Measurements from ENCODE around the gene STRAP. TPM values are rescaled to one million over a fixed set of nuclear protein-coding genes. Genes with fewer than 3 reads are reported as not detected.
"Not testable (repeated sequence)": the region's sequence is repeated elsewhere in the genome, so short reads cannot be mapped to it uniquely, and the experiment has no call there.

STRAP gene
- total RNA-seq, 2 donors from 2014 or later, result 101 to 109 TPM

DNA sequence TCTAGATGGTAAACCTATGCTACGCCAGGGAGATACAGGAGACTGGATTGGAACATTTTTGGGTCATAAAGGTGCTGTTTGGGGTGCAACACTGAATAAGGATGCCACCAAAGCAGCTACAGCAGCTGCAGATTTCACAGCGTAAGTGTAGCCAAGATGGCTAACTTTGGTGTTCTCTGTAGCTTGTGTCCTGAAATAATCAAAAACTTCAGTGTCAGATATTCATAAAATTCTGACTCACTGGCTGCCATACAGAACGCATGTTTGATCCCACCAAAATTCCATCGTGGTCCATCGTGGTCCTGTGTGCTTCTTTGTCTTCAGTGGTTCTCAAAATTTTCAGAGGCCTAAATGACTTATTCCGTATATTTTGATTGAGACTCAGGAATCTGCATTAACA, 1.3 kb downstream of the STRAP start:
- peaks cover 48 to 50% of the 10 kb centered on the region in 2 donors for H3K4me1 Mint-ChIP-seq (ENCODE audit: low read depth in 2 of 2)
- no peaks in the 10 kb centered on the region for H3K9me3 Mint-ChIP-seq
- peak overlapping the region; percentile 82 for H3K4me3 Mint-ChIP-seq
- ATAC-seq, result no peak
- no peak for DNase-seq (ENCODE audit: low spot score)
- H3K27ac Mint-ChIP-seq, result peak overlapping the region; percentile 96 to 98
- peaks cover 21% of the 10 kb centered on the region for H3K36me3 Mint-ChIP-seq
- H3K27me3 Mint-ChIP-seq, result no peaks in the 10 kb centered on the region

DNA sequence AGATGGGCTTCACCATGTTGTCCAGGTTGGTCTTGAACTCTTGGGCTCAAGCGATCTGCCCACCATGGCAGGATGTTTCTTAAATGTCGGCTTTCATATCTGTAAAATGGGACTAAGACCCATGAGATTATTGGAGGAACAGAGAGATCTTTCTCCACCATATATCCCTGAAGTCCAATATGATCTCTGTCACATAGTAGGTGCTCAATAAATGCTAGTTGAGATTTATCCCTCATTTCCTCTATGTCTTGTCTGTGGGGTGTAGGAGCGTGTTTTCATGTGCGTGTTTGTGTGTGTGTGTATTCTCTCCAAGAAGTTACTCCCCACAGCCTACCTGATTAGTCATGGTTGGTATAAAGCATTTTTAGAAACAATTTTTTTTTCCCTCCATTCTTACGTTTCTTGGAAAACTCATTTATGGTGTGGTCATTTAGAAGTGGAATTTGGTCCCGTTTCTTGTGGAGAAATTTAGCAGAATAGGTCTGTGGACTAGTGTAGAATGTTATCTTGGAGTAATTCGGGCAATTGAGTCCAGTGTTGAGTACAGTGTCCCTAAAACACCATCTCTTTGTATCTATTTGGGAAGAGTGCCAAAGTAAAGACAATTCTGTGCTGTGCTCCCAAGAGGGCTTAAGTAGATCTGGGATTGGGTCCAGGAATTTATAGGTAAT, 4.3 kb downstream of the STRAP start:
- no peaks in the 10 kb centered on the region for H3K9me3 Mint-ChIP-seq
- no peaks in the 10 kb centered on the region for H3K27me3 Mint-ChIP-seq
- no peak overlapping the region for H3K4me3 Mint-ChIP-seq
- peaks cover 31% of the 10 kb centered on the region for H3K36me3 Mint-ChIP-seq
- DNase-seq (ENCODE audit: low spot score) (no peak), ATAC-seq (no peak)
- H3K27ac Mint-ChIP-seq, result no peak overlapping the region
- peaks cover 46 to 48% of the 10 kb centered on the region in 2 donors for H3K4me1 Mint-ChIP-seq (ENCODE audit: low read depth in 2 of 2)

DNA sequence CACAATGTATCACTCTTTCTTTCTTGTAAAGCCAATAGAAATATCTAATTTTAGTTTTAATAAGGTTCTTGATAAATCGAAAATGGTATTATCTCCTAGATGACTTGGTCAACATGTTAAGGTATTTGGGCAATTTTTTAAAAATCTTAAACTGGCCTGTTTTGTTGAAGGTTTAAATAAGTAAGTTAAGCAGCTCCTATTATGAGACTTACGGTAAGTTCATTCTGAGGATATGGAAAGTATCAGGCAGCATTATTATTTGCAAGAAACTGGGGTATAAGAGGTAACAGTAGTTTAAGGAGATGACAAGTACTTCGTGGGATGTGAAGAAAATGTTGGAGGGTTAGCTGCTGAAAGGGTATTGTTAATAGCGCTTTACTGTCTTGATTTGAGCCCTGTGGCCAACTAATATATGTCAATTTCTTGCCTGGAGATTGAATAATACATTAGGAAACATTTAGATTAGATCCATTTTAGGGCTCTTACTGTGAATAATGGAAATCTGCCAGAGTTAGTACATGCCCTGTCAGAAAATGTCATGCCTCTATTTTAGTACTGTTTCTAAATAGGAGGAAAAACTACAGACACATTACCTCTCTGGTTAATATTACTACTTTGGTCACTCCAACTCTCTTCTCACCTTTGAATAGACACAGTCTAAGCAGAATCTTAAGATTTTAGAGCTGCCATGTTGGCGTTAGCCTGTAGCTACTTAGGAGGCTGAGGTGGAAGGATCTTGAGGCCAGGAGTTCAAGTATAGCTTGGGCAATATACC, 5.0 kb downstream of the STRAP start:
- no peak for ATAC-seq
- H3K4me3 Mint-ChIP-seq, result no peak overlapping the region
- H3K9me3 Mint-ChIP-seq, result no peaks in the 10 kb centered on the region
- H3K27me3 Mint-ChIP-seq, result no peaks in the 10 kb centered on the region
- peaks cover 41 to 46% of the 10 kb centered on the region in 2 donors for H3K4me1 Mint-ChIP-seq (ENCODE audit: low read depth in 2 of 2)
- DNase-seq (ENCODE audit: low spot score), result no peak
- H3K27ac Mint-ChIP-seq, result no peak overlapping the region
- H3K36me3 Mint-ChIP-seq, result peaks cover 31% of the 10 kb centered on the region

DNA sequence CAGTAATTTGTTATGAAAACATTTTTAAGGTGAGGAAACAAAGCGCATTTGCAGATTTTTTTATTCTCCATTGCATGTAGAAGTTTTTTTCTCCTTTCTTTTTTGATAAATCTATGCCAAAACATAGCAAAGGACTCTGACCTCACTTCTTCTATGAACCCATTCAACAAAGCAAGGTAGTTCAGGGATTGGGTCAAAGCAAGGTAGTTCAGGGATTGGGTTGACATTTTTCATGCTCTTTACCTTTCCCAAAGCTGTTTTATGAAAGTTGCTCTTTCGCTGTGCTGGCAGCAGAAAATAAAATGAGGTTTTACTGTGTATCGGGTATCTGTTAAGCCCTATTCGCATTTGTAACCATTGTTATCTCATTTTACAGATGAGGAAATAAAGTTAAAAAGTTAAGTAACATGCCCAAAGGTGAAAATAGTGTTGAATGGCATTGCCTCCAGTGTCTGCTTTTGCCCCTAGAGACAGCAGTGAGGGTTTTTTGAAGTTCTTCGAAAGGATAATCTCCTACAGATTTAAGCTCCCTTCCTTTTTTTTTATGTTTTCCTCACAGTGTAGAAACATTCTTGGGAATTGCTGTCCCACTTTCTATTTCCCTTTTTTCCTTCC, 10.6 kb downstream of the STRAP start:
- H3K36me3 Mint-ChIP-seq, result peaks cover 10% of the 10 kb centered on the region
- no peak overlapping the region for H3K27ac Mint-ChIP-seq
- H3K4me3 Mint-ChIP-seq, result no peak overlapping the region
- no peak for ATAC-seq
- H3K9me3 Mint-ChIP-seq, result no peaks in the 10 kb centered on the region
- H3K4me1 Mint-ChIP-seq (ENCODE audit: low read depth in 2 of 2), result peaks cover 7 to 11% of the 10 kb centered on the region in 2 donors
- no peak for DNase-seq (ENCODE audit: low spot score)
- no peaks in the 10 kb centered on the region for H3K27me3 Mint-ChIP-seq

DNA sequence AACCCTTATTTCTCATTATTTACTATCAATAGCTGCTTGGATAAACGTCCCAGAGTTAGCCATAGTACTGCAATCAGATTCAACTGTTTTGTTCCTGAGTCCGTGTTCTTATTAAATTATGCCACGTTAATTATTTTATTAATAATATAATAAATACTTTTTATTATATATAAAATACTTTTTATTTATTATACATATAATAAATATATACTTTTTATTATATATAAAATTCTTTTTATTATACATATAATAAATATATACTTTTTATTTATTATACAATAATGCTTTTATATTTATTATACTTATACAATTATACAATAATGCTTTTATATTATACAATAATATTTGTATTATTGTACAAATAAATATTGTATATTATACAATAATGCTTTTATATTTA, 11.1 kb downstream of the STRAP start:
- Mint-ChIP-seq H3K27me3 (no peaks in the 10 kb centered on the region), H3K27ac (no peak overlapping the region), H3K36me3 (peaks cover 10% of the 10 kb centered on the region), H3K9me3 (no peaks in the 10 kb centered on the region), H3K4me3 (no peak overlapping the region), H3K4me1 (ENCODE audit: low read depth in 2 of 2) (peaks cover 2 to 9% of the 10 kb centered on the region in 2 donors)
- DNase-seq (ENCODE audit: low spot score), result no peak
- no peak for ATAC-seq

DNA sequence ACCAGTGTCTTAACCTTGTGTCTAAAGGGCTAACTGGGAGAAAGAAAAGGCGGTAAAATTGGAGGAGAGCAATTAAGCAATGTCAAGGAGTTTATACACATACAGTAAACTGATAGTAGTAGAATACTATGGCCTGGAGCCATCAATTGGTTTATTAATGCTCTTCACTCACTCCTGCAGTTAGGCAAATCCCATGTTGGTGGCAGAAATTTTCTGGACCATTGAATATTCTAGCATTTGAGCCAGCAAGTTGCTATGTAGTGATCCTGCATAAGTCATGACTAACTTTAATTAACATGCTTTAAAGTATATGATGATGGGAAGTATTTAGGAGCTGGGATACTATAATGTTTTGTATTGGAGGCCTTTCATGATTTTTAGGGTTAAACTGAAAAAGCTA, 14.7 kb downstream of the STRAP start:
- Mint-ChIP-seq H3K9me3 (no peaks in the 10 kb centered on the region), H3K27ac (no peak overlapping the region), H3K4me3 (no peak overlapping the region), H3K4me1 (ENCODE audit: low read depth in 2 of 2) (peaks cover 3 to 6% of the 10 kb centered on the region in 2 donors), H3K27me3 (no peaks in the 10 kb centered on the region), H3K36me3 (peaks cover 16% of the 10 kb centered on the region)
- DNase-seq (ENCODE audit: low spot score), result no peak
- ATAC-seq, result no peak

DNA sequence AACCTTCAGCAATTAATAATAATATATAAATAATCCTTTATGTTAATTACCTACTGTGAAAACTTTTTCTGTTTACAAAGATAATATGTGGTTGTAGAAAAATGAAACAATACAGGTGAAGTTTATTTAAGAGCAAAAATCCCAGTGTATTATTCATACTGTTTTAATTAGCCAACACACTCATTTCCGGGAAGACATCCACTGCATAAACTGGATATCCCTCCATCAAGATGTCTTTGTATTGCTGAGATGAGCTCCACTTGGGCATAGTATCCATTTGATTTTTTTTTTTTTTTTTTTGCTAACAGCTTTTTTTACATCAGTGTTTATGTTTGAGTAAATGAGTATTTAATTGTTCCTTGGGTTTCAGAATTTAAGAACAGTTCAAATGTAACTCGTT, 15.2 kb downstream of the STRAP start:
- Mint-ChIP-seq H3K36me3 (peaks cover 22% of the 10 kb centered on the region), H3K9me3 (no peaks in the 10 kb centered on the region), H3K27ac (no peak overlapping the region), H3K27me3 (no peaks in the 10 kb centered on the region), H3K4me3 (no peak overlapping the region), H3K4me1 (ENCODE audit: low read depth in 2 of 2) (peaks cover 3 to 6% of the 10 kb centered on the region in 2 donors)
- DNase-seq (ENCODE audit: low spot score) (no peak), ATAC-seq (no peak)

DNA sequence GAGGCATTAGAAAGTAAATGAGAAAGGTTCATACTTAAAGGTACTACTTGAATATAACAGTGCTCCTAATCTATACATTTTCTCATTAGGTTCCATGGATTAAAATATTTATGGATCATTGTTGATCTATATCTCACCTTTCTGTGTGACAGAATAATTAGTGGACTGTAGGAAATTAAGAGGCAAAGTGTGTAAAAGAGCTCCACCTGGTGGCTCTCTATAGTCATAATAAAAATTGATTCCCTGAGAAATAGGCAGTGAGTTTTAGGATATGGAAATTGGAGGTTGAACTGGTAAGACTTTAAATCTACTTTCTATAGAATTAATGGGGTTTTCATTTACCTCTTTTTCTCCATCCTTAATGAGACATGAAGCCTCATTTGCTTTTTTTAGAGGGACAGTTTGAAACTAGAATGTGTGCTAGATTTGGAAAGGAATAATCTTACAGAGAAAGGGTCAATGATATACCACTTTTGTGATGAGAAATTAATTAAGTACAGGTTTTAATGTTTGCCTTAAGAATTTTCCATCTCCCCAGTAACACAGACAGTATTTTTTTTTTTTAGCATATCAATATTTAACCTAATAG, 17.2 kb downstream of the STRAP start:
- H3K36me3 Mint-ChIP-seq, result peaks cover 22% of the 10 kb centered on the region

DNA sequence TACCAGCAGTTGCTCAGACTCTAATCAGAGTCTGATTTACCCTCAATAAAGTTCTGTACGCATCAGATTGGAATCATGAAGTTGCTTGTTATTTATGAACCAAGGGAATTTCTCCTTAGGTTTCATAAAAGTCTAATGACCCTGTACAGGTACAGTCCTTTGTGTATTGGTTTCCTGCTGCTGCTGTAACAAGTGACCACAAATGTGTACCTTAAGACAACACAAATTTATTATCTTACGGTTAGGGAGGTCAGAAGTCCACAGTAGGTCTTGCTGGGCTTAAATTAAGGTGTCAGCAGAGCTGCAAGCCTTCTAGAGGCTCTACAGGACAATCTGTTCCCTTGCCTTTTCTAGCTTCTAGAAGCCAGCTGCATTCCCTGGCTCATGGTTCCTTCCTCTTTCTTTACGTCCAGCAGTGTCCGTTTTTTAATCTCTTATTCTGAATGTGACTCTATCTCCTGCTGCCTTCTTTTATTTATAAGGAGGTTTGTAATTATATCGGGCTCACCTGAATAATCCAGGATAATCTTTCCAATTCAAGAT, 22.3 kb downstream of the STRAP start:
- Mint-ChIP-seq H3K4me3 (no peak overlapping the region), H3K36me3 (peaks cover 19% of the 10 kb centered on the region), H3K4me1 (ENCODE audit: low read depth in 2 of 2) (peaks cover 0 to under 1% of the 10 kb centered on the region in 2 donors), H3K27ac (no peak overlapping the region), H3K27me3 (no peaks in the 10 kb centered on the region), H3K9me3 (no peaks in the 10 kb centered on the region)
- no peak for ATAC-seq
- no peak for DNase-seq (ENCODE audit: low spot score)

More for the DNA sequence above, 17.2 kb downstream of the STRAP start:
- no peaks in the 10 kb centered on the region for H3K9me3 Mint-ChIP-seq
- H3K4me3 Mint-ChIP-seq, result no peak overlapping the region
- H3K27ac Mint-ChIP-seq, result no peak overlapping the region
- peaks cover 3 to 6% of the 10 kb centered on the region in 2 donors for H3K4me1 Mint-ChIP-seq (ENCODE audit: low read depth in 2 of 2)
- ATAC-seq (no peak), DNase-seq (ENCODE audit: low spot score) (no peak)
- no peaks in the 10 kb centered on the region for H3K27me3 Mint-ChIP-seq

DNA sequence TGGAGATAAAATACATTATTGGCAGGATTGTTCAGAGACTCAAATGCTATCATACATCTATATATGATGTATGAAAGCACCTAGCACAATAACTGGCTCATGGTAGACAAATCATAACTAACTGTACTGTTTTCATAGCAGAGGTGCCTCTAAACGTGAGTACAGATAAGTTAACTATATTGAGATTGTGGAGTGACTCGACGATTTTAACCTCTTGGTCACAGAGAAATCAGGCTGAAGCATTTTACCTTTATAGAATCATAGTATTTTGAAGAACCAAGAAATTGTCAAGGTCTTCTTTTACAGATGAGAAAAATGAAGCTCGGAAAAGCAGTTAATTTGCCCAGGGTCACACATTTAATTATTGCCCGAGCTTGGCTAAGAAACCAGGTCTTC, 28.3 kb downstream of the STRAP start:
- Mint-ChIP-seq H3K9me3 (no peaks in the 10 kb centered on the region), H3K4me1 (ENCODE audit: low read depth in 2 of 2) (peaks cover 12% of the 10 kb centered on the region in 2 donors), H3K36me3 (no peaks in the 10 kb centered on the region), H3K27ac (peak overlapping the region; percentile 94 to 97), H3K27me3 (no peaks in the 10 kb centered on the region), H3K4me3 (peak overlapping the region; percentile 98)
- DNase-seq (ENCODE audit: low spot score) (no peak), ATAC-seq (no peak)

DNA sequence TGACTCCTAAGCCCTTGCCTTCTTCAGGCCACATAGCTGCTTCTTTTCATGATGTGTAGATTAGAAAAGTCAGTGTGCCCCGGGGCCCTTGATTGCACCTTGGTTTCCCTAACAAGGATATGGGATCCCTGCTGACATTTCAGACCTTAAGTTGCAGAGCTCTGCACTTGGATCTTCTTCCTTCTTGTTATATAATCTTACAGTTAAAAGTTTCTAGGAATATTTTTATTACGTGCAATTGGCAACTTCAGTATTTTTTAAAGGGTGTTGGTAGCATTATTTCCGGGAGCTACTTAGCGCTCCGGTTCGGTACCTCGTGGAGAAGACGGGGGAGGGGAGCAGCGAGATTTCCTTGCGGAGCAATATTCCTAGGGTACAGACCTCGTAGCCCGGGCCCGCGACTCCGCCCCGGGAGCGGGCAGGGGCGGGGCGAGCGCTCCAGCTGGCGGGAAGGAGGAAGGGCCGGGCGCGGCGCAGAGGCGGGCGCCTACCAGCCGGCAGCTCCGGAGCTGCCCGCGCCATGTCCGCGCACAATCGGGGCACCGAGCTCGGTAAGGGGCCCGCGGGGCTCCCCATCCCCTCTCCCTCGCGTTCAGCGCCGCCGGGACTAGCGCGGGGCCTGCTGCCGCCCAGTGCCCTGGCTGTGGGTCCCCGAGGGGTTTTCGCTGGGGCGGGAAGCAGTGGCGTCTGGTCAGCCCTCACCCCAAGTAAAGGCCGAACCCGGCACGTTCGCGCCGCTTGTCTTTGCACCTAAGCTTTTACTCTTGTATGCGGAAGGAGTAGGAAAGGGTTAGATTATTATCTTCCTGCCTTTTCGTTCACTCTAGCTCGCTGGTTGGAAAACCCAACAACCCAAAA, 28.9 kb downstream of the STRAP start, which contains the start of gene DERA:
Gene DERA (plus strand): TSS at position 469 of the 858 bp plus-strand sequence. CDS start 52 bp downstream, at position 521.
- ATAC-seq, result peak; percentile 97
- Mint-ChIP-seq H3K4me3 (peak within 1 kb of the TSS; percentile 98), H3K27ac (peak within 1 kb of the TSS; percentile 94 to 97), H3K36me3 (no peaks in the 10 kb centered on the region), H3K9me3 (no peaks in the 10 kb centered on the region), H3K27me3 (no peaks in the 10 kb centered on the region), H3K4me1 (ENCODE audit: low read depth in 2 of 2) (peaks cover 12% of the 10 kb centered on the region in 2 donors)
- peak; percentile 81 for DNase-seq (ENCODE audit: low spot score)

DNA sequence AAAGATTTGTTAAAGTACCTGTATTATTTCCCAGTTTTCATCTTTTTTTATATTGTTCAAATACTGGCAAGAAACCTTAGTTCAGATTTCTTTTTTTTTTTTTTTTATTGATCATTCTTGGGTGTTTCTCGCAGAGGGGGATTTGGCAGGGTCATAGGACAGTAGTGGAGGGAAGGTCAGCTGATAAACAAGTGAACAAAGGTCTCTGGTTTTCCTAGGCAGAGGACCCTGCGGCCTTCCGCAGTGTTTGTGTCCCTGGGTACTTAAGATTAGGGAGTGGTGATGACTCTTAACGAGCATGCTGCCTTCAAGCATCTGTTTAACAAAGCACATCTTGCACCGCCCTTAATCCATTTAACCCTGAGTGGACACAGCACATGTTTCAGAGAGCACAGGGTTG, 29.7 kb downstream of the STRAP start:
- Mint-ChIP-seq H3K4me3 (peak overlapping the region; percentile 98), H3K27ac (peak overlapping the region; percentile 94 to 97), H3K4me1 (ENCODE audit: low read depth in 2 of 2) (peaks cover 12% of the 10 kb centered on the region in 2 donors)
- not testable (repeated sequence) for DNase-seq (ENCODE audit: low spot score); H3K36me3 Mint-ChIP-seq; H3K27me3 Mint-ChIP-seq; H3K9me3 Mint-ChIP-seq; ATAC-seq

DNA sequence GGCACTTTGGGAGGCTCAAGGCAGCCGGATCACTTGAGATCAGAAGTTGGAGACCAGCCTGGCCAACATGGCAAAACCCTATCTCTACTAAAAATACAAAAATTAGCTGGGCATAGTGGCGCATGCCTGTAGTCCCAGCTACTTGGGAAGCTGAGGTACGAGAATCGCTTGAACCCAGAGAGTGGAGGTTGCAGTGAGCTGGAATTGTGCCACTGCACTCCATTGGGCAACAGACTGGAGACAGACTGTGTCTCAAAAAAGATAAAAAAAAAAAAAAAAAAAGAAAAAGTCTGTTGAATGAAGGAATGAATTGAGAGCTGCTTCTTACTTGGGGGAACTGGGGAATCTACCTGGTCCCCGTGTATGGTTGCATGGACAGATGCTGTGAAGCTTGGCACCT, 31.9 kb downstream of the STRAP start:
- not testable (repeated sequence) for ATAC-seq; H3K27me3 Mint-ChIP-seq; H3K9me3 Mint-ChIP-seq; DNase-seq (ENCODE audit: low spot score); H3K27ac Mint-ChIP-seq; H3K4me3 Mint-ChIP-seq; H3K36me3 Mint-ChIP-seq
- peaks cover 12 to 14% of the 10 kb centered on the region in 2 donors for H3K4me1 Mint-ChIP-seq (ENCODE audit: low read depth in 2 of 2)
